22Rv1 (cell line): Measurements from ENCODE around the gene MIPOL1.
"Not testable (repeated sequence)": the region's sequence is repeated elsewhere in the genome, so short reads cannot be mapped to it uniquely, and the experiment has no call there.

Experiments
- H3K27ac ChIP-seq: fragments of 450-650 bp; 2 replicates; pipeline ENCODE4 v1.5.1; 2017
- CTCF ChIP-seq: fragments of 450-650 bp; IDR thresholded peaks from 2 replicates; pipeline ENCODE4 v1.5.1; 2017; ENCODE audit warnings: mild to moderate bottlenecking
- ZFX ChIP-seq: fragments of 450-650 bp; IDR thresholded peaks from 2 replicates; pipeline ENCODE4 v1.6.1; 2017; ENCODE audit warnings: antibody characterized with exemption, borderline replicate concordance

Gene MIPOL1

DNA sequence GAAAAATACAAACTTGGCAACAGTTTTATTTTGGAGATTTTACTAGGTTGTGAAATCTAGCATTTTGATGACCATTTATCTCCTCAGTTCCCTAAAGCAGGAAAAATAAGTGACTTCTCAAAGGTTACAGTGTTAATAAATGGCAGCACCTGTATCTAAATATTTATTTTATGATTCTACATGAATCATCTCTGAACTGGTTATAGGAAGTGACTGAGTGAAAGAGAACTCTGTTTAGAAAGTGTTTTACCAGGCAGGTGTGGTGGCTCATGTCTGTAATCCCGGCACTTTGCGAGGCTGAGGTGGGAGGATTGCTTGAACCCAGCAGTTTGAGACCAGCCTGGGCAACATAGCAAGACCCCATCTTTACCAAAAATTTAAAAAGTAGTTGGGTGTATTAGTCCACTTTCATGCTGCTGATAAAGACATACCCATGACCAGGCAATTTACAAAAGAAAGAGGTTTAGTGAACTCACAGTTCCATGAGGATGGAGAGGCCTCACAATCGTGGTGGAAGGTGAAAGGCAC, 26.3 kb downstream of the MIPOL1 start:
- H3K27ac ChIP-seq, result no peak overlapping the region
- TF ChIP-seq CTCF (no peak), ZFX (no peak)

DNA sequence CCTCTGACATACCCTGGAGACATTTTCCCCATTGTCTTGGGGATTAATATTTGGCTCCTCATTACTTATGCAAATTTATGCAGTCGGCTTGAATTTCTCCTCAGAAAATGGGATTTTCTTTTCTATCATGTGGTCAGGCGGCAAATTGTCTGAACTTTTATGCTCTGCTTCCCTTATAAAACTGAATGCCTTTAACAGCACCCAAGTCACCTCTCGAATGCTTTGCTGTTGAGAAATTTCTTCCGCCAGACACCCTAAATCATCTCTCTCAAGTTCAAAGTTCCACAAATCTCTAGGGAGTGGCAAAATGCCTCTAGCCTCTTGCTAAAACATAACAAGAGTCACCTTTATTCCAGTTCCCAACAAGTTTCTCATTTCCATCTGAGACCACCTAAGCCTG, 27.9 kb downstream of the MIPOL1 start:
- not testable (repeated sequence) for H3K27ac ChIP-seq

DNA sequence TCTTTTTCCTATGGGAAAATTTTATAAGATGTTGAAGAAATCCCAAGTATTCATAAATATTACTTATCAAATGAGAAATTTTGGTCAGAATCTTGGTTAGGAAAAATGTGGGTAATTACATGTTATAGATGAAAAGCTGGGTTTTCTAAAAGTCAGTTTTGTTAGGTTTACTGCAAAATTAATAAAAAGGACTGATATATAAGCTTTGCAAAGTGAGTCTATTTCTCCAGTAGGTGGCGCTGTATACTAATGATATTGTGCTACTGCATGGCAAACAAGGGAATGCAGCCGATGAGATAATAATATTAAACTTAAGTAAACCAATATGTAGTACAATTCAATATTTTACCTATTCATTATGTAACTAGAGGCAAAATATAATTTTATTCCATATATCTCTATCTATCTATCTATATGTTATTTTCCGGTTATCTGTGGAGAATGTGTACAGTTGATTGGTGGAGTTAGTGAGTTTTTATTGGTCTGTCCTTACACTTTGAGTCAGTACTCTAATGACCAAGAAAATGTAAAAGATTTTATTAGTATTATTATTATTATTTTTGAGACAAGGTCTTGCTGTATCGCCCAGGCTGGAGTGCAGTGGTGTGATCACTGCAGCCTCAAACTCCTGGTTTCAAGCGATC, 32.9 kb downstream of the MIPOL1 start:
- TF ChIP-seq ZFX (no peak), CTCF (peak; percentile 86)
- peak overlapping the region; percentile 19; the same call in 1 of the 2 replicates for H3K27ac ChIP-seq

- TF ChIP-seq ZFX, result no peak
- peak; percentile 82 for TF ChIP-seq CTCF
- no peak overlapping the region for H3K27ac ChIP-seq
These were observed 35.3 kb downstream of the MIPOL1 start for GRCh38 chr14:37232907-37233481.

DNA sequence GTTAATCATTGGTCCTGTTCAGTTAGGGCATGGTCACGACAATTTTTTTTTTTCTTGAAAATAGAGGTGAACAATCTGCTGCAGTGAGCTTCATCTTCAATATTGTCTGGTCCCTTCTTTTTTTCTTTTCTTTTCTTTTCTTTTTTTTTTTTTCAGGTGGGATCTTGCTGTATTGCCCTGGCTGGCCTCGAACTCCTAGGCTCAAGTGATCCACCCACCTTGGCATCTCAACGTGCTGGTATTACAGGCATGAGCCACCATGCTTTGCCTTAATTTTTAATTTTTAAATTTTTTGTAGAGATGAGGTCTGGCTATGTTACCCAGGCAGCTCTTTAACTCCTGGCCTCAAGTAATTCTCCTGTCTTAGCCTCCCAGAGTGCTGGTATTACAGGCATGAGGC, 36.5 kb downstream of the MIPOL1 start:
- H3K27ac ChIP-seq, result no peak overlapping the region
- TF ChIP-seq CTCF (no peak), ZFX (no peak)

- not testable (repeated sequence) for H3K27ac ChIP-seq
These were observed 38.3 kb downstream of the MIPOL1 start for GRCh38 chr14:37236044-37236443.

DNA sequence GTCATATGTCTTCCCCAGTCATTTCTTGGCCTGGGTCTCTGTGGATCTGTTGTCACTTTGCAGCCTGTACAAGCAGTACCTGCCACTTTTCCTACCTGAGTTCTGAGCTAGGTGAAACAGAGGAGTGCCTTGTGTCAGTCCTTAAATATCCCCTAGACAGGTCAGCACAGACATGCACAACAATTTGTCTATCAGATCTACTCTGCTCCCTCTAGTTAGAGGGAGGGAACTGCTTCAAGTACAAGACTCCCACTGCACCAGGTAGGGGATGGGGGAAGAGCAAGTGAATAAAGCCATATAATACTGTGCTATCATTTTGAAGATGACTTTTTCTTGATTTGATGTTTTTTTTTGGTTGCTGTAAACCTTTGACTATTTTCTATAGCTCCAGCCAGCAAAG, 39.4 kb downstream of the MIPOL1 start:
- H3K27ac ChIP-seq, result no peak overlapping the region
- no peak for TF ChIP-seq CTCF
- TF ChIP-seq ZFX, result no peak

- no peak for TF ChIP-seq ZFX
- no peak for TF ChIP-seq CTCF
- H3K27ac ChIP-seq, result no peak overlapping the region
These were observed 40.0 kb downstream of the MIPOL1 start for GRCh38 chr14:37237735-37238200.
